Adrenal gland (tissue), 19 donors: ENCODE measurements around the gene CALML3. TPM values are rescaled to one million over a fixed set of nuclear protein-coding genes. Genes with fewer than 3 reads are reported as not detected.
"Not testable (repeated sequence)": the region's sequence is repeated elsewhere in the genome, so short reads cannot be mapped to it uniquely, and the experiment has no call there.

Experiments used
- DNase-seq, 7 donors: peaks; one replicate each; pipeline ENCODE4 v3.0.0-alpha.2; 2019 to 2020
- H3K27ac ChIP-seq, 5 donors: fragments of 200-600 bp; sonication (generic) in 4 of 5; 1 replicate in 3 of 5; 2 replicates in 2 of 5; pipeline versions ENCODE4 v1.5.1 to v1.8.0; 2016 to 2020; ENCODE audit warnings: mild to moderate bottlenecking in 1 of 5
- H3K27me3 ChIP-seq: fragments of 200-600 bp; 2 replicates; pipeline ENCODE4 v1.8.0; 2021
- H3K36me3 ChIP-seq, 2 donors: fragments of 200-600 bp; replicated peaks in 1 of 2; 1 replicate in 1 of 2; 2 replicates in 1 of 2; pipeline versions ENCODE4 v1.5.1 to v1.8.0; 2018 to 2022
- H3K4me1 ChIP-seq, 2 donors: fragments of 200-600 bp; replicated peaks in 1 of 2; 1 replicate in 1 of 2; 2 replicates in 1 of 2; pipeline versions ENCODE4 v1.5.1 to v1.8.0; 2018 to 2021
- H3K4me3 ChIP-seq, 4 donors: fragments of 200-600 bp; sonication (generic) in 3 of 4; one replicate each; pipeline ENCODE4 v1.5.1; 2016 to 2018
- H3K9me3 ChIP-seq, 3 donors: fragments of 200-600 bp; sonication (generic) in 1 of 3; replicated peaks in 1 of 3; 1 replicate in 2 of 3; 2 replicates in 1 of 3; pipeline versions ENCODE4 v1.5.1 to v1.8.0; 2016 to 2021
- POLR2A ChIP-seq, 2 donors: fragments of 450-650 bp; IDR thresholded peaks; one replicate each; pipeline ENCODE4 v1.6.1; 2017; ENCODE audit warnings: antibody characterized with exemption in 2 of 2, mild to moderate bottlenecking in 2 of 2, moderate library complexity in 1 of 2
- WGBS, 4 donors: extraction: QIAGEN DNeasy Blood & Tissue Kit in 2 of 4; methylation state at CpG; one replicate each; pipeline versions ENCODE4 v1.1.5 to v1.1.7; 2013 to 2017; 5-methylcytosine and 5-hydroxymethylcytosine counted together
- intact Hi-C, 2 donors: fragments of 100-400 bp; cut with DNase I; formaldehyde crosslinking; loops; one replicate each; pipeline versions ENCODE4 v1.14.1 to v1.15.0; 2022 to 2023
- long read RNA-seq, 10 donors: library from polyadenylated mRNA in 3 of 10; unstranded in 2 of 10; stranded (forward) in 1 of 10; transcript quantifications; one replicate each; pipeline ENCODE4 v2.0.0 and lab custom pipeline, GENCODE V29; 2021 to 2026
- polyA plus RNA-seq, 3 donors: library from polyadenylated mRNA; stranded (reverse); fragments of 200-250 nt in 2 of 3; fragments of 350-450 nt in 1 of 3; fragmentation: Illumina TruSeq in 1 of 3; extraction: RNeasy Lipid Tissue Mini Kit (QIAGEN cat#74804) in 1 of 3; gene quantifications; one replicate each; pipeline ENCODE4 v1.2.3, GENCODE V29; 2013 to 2014
- total RNA-seq, 9 donors: library from RNA; depleted of rRNA in 4 of 9; stranded (reverse); fragments of >200 nt in 4 of 9; fragments of 120-200 nt in 1 of 9; fragmentation: NEBNext Ultra II Directional in 1 of 9; extraction: Animal tissue kit (Norgen Biotek cat#: 25700) in 1 of 9; gene quantifications; one replicate each; pipeline versions ENCODE4 v1.1.0 to v1.2.4, GENCODE V29; 2013 to 2023
- TF ChIP-seq, protein P1 (sequence below), 6 experiments: fragments of 450-650 bp in 4 of 6; fragments of 200-600 bp in 2 of 6; sonication (generic) in 1 of 6; IDR thresholded peaks; 1 replicate in 5 of 6; 2 replicates in 1 of 6; pipeline versions ENCODE4 v1.5.1 to v1.8.0; 2016 to 2021; ENCODE audit warnings: antibody characterized with exemption in 6 of 6, mild to moderate bottlenecking in 2 of 6, moderate library complexity in 1 of 6
- donor health status: healthy with polysubstance abuse.
- donor health status: Bipolar disorder and iron deficiency.
- donor health status: DM: yes; HTN: yes; CAD: no.
- donor health status: DM: no; HTN: no; CAD: no.
- donor health status: DM: no; HTN: no; CAD: no.
- donor health status: DM: yes; HTN: yes; CAD: no.

CALML3 gene
- total RNA-seq (not detected), polyA plus RNA-seq (under 1 TPM in 1 of 3 donors, not detected in 2; 0.07 TPM)
- long read RNA-seq, donor 1, result 0 reads
- long read RNA-seq, donor 2, result 0 reads
- long read RNA-seq, donor 3, partial matches to known transcripts, result 0 of 2 reads
- long read RNA-seq, donor 3, other reads (novel, unspliced or antisense), result 0 of 2 reads
- long read RNA-seq, donor 4, result 0 reads
- long read RNA-seq, donor 5, result 0 reads
- long read RNA-seq, donor 6, result 0 reads
- long read RNA-seq, donor 7, result 0 reads
- long read RNA-seq, donor 8, result 0 reads
- long read RNA-seq, donor 9, transcript CALML3-201 (1 exons, 2,763 nt), result major isoform, 5 of 5 reads
- long read RNA-seq, donor 9, partial matches to known transcripts, result 0 of 5 reads
- long read RNA-seq, donor 9, other reads (novel, unspliced or antisense), result 0 of 5 reads
- long read RNA-seq, donor 10, result 0 reads

DNA sequence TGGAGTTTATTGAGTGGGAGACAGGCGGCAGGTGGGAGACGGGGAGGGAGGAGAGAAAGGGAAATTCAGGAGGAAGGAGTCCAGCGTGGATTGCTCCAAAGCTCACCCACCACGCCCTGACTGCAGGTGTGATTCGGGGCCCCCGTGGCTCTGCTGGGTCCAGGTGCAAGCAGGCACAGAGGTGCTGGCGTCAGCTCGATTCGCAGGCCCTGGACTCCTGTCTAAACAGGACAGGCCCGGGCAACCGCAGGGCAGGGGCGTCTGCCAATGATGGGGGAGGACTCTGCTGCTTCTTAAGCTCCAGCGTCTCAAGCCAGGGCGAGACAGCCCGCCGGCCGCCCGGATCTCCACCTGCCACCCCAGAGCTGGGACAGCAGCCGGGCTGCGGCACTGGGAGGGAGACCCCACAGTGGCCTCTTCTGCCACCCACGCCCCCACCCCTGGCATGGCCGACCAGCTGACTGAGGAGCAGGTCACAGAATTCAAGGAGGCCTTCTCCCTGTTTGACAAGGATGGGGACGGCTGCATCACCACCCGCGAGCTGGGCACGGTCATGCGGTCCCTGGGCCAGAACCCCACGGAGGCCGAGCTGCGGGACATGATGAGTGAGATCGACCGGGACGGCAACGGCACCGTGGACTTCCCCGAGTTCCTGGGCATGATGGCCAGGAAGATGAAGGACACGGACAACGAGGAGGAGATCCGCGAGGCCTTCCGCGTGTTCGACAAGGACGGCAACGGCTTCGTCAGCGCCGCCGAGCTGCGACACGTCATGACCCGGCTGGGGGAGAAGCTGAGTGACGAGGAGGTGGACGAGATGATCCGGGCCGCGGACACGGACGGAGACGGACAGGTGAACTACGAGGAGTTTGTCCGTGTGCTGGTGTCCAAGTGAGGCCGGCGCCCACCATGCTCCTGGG is at the start of gene CALML3:
CALML3 (plus strand) TSS at position 321 of the 920 bp plus-strand sequence; CDS start at position 446, 125 bp downstream.
- TF ChIP-seq, protein P1, sequence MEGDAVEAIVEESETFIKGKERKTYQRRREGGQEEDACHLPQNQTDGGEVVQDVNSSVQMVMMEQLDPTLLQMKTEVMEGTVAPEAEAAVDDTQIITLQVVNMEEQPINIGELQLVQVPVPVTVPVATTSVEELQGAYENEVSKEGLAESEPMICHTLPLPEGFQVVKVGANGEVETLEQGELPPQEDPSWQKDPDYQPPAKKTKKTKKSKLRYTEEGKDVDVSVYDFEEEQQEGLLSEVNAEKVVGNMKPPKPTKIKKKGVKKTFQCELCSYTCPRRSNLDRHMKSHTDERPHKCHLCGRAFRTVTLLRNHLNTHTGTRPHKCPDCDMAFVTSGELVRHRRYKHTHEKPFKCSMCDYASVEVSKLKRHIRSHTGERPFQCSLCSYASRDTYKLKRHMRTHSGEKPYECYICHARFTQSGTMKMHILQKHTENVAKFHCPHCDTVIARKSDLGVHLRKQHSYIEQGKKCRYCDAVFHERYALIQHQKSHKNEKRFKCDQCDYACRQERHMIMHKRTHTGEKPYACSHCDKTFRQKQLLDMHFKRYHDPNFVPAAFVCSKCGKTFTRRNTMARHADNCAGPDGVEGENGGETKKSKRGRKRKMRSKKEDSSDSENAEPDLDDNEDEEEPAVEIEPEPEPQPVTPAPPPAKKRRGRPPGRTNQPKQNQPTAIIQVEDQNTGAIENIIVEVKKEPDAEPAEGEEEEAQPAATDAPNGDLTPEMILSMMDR (IDR thresholded peaks at IDR 0.05), result no peak
- intact Hi-C loops, result no loop called here
- H3K9me3 ChIP-seq, result no peaks in the 10 kb centered on the region
- WGBS, 4 donors, result 91 to 94% (median 93%) methylated on average over 40 to 64 of the region's 64 CpGs
- H3K4me1 ChIP-seq, result no peaks in the 10 kb centered on the region
- no peak within 1 kb of the TSS for H3K27ac ChIP-seq
- DNase-seq, result no peak
- H3K27me3 ChIP-seq, result no peaks in the 10 kb centered on the region
- H3K4me3 ChIP-seq, result no peak within 1 kb of the TSS
- H3K36me3 ChIP-seq, result no peaks in the 10 kb centered on the region

DNA sequence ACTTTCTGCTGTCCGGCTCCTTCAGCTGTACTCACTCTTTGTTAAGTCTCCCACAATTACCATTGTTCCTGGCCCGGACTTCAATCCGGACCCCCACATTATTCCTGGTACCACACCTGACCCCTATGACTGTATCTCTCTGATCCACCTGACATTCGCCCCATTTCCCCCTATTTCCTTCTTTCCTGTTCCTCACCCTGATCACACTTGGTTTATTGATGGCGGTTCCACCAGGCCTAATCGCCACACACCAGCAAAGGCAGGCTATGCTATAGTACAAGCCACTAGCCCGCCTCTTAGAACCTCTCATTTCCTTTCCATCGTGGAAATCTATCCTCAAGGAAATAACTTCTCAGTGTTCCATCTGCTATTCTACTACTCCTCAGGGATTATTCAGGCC is 49.7 kb upstream of the CALML3 start:
- H3K4me3 ChIP-seq, DNase-seq, H3K27ac ChIP-seq, H3K4me1 ChIP-seq, intact Hi-C loops, H3K36me3 ChIP-seq, H3K9me3 ChIP-seq, H3K27me3 ChIP-seq: not testable (repeated sequence)
- WGBS, 4 donors, result 73 to 92% (median 91%) methylated on average over 5 to 8 of the region's 8 CpGs

GRCh38 chr10:5475974-5476807 is 48.6 kb upstream of the CALML3 start:
- H3K4me1 ChIP-seq, H3K9me3 ChIP-seq, H3K36me3 ChIP-seq, H3K27me3 ChIP-seq, H3K27ac ChIP-seq, H3K4me3 ChIP-seq, intact Hi-C loops: not testable (repeated sequence)
- WGBS, 4 donors, result 90 to 97% (median 93%) methylated on average over 10 to 12 of the region's 12 CpGs
- peak in 1 of 7 donors; percentile 9 for DNase-seq

DNA sequence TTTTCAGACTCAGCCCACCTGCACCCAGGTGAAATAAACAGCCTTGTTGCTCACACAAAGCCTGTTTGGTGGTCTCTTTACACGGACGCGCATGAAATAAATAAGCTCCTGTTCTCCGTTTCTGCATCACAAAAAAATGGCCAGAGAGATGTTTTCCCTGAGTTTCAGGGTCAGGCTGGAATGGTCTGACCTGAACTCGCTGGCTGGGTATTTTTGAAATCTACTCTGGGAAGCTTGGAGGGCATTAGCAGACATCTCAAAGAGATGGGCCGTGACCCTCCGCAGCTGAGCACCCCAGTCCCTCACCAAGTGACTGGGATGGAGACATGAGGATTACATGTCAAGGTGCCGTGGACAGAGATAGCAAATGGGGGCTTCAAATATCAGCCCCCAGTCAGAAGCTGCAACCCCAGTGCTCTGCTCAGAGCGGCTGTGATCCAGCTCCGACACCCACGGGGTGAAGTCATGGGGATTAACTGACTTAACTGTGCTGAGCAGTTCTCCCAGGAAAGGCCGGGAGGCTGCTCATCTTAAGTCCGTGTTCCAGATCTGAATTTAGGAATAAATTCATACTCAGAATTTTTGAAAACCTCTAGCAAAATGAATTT is 47.7 kb upstream of the CALML3 start:
- H3K27ac ChIP-seq, result no peak overlapping the region
- H3K27me3 ChIP-seq, result no peaks in the 10 kb centered on the region
- intact Hi-C loops, result no loop called here
- TF ChIP-seq POLR2A (IDR thresholded peaks at IDR 0.05), result no peak
- TF ChIP-seq, protein P1 (IDR thresholded peaks at IDR 0.05), result no peak
- no peaks in the 10 kb centered on the region for H3K36me3 ChIP-seq
- no peak overlapping the region for H3K4me3 ChIP-seq
- DNase-seq, result peak in 1 of 7 donors; percentile 9
- H3K4me1 ChIP-seq, result no peaks in the 10 kb centered on the region
- no peaks in the 10 kb centered on the region for H3K9me3 ChIP-seq
- 78 to 85% (median 83%) methylated on average over 13 of the region's 13 CpGs for WGBS, 4 donors
